ENCODE measurements around the gene CARD11. TPM values are rescaled to one million over a fixed set of nuclear protein-coding genes. Genes with fewer than 3 reads are reported as not detected.

Gene CARD11
- total RNA-seq, 1 experiment from 2014 or later = 0.82 TPM

DNA sequence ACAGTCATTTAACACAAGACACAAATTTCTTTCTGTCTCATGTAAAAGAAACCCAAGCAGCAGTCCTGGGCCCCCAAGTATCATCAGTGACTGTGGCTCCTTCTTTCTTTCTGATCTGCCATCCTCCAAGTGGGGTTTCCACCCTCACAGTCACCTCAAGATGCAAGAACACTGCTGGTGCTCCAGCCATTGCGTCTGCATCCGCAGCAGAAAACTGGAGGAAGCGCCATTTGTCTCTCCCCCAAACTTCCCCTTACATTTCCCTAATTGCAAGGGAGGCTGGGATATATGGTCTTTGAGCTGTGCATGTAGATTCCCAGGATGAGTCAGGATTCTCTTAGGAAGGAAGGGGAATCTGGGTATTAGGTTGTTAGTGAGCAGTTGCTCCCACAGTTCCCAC is 138.6 kb downstream of the CARD11 start:
- Histone ChIP-seq H3K4me3 (ENCODE audit: low read depth in 2 of 2, low read length in 2 of 2) (no peak overlapping the region), H3K9me3 (ENCODE audit: control insufficient read depth, insufficient read depth, low read depth, low read length) (no peaks in the 10 kb centered on the region), H3K27ac (ENCODE audit: low read length) (no peak overlapping the region), H3K27me3 (ENCODE audit: control insufficient read depth, insufficient read depth, low read length) (no peaks in the 10 kb centered on the region), H3K36me3 (ENCODE audit: control insufficient read depth, insufficient read depth, low read length) (no peaks in the 10 kb centered on the region), H3K4me1 (ENCODE audit: control insufficient read depth, insufficient read depth, low read length) (no peaks in the 10 kb centered on the region)
- POLR2A ChIA-PET = interaction anchor here (0.5 kb wide), 1 partner anchor 28 kb away, joined by 4 read pairs; no protein-coding TSS in a partner anchor
- in situ Hi-C loops (cut with HindIII; ENCODE audit: low pct_unique_long_range_greater_than_20kb, low sequenced_read_pairs) = no loop called here
- intact Hi-C loops (cut with micrococcal nuclease; ENCODE audit: unreplicated experiment) = no loop called here
- no TSS peak for BruUV-seq (replicated peaks)
- no peak for DNase-seq (ENCODE audit: low read depth, low spot score)
- CTCF ChIA-PET = no interaction called here
- ATAC-seq = no peak
- TF ChIP-seq CTCF (IDR thresholded peaks at IDR 0.05) (no peak), POLR2AphosphoS5 (IDR thresholded peaks at IDR 0.05; ENCODE audit: low read depth, low read length) (no peak), SIN3A (IDR thresholded peaks at IDR 0.05; ENCODE audit: borderline replicate concordance, insufficient read depth, low read depth, low read length) (no peak), TCF7L2 (IDR thresholded peaks at IDR 0.05; ENCODE audit: low read depth, low read length) (no peak)
- TF ChIP-seq, protein P1, sequence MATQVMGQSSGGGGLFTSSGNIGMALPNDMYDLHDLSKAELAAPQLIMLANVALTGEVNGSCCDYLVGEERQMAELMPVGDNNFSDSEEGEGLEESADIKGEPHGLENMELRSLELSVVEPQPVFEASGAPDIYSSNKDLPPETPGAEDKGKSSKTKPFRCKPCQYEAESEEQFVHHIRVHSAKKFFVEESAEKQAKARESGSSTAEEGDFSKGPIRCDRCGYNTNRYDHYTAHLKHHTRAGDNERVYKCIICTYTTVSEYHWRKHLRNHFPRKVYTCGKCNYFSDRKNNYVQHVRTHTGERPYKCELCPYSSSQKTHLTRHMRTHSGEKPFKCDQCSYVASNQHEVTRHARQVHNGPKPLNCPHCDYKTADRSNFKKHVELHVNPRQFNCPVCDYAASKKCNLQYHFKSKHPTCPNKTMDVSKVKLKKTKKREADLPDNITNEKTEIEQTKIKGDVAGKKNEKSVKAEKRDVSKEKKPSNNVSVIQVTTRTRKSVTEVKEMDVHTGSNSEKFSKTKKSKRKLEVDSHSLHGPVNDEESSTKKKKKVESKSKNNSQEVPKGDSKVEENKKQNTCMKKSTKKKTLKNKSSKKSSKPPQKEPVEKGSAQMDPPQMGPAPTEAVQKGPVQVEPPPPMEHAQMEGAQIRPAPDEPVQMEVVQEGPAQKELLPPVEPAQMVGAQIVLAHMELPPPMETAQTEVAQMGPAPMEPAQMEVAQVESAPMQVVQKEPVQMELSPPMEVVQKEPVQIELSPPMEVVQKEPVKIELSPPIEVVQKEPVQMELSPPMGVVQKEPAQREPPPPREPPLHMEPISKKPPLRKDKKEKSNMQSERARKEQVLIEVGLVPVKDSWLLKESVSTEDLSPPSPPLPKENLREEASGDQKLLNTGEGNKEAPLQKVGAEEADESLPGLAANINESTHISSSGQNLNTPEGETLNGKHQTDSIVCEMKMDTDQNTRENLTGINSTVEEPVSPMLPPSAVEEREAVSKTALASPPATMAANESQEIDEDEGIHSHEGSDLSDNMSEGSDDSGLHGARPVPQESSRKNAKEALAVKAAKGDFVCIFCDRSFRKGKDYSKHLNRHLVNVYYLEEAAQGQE (IDR thresholded peaks at IDR 0.05; ENCODE audit: insufficient read depth in 1 of 2, low read depth in 2 of 2, low read length in 1 of 2) = no peak

DNA sequence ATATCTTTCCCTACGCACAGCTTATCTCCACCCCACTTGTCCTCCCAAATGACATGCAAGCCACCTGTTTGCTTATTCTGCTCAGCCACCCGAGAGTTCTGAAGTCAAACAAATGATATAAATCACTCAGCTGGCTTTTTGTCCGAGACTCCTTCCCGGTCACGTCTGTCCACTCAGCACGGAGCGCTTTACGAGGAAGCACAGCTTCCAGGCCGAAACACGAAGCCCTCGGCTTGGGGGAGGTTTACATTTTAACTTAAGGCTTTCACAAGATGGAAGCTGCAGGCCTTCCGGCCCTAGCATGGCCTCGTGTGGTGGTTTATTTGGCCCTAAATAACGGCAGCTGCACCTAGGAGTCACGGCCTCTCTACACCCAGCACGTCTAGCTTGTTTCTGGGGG is 139.5 kb downstream of the CARD11 start:
- intact Hi-C loops (cut with micrococcal nuclease; ENCODE audit: unreplicated experiment) = no loop called here
- H3K4me3 ChIP-seq (ENCODE audit: low read depth in 2 of 2, low read length in 2 of 2) = no peak overlapping the region
- in situ Hi-C loops (cut with HindIII; ENCODE audit: low pct_unique_long_range_greater_than_20kb, low sequenced_read_pairs) = no loop called here
- no peaks in the 10 kb centered on the region for H3K4me1 ChIP-seq (ENCODE audit: control insufficient read depth, insufficient read depth, low read length)
- TF ChIP-seq TCF7L2 (IDR thresholded peaks at IDR 0.05; ENCODE audit: low read depth, low read length) = no peak
- TF ChIP-seq, protein P1 (IDR thresholded peaks at IDR 0.05; ENCODE audit: insufficient read depth in 1 of 2, low read depth in 2 of 2, low read length in 1 of 2) = no peak
- no peak for TF ChIP-seq POLR2AphosphoS5 (IDR thresholded peaks at IDR 0.05; ENCODE audit: low read depth, low read length)
- no peak for TF ChIP-seq SIN3A (IDR thresholded peaks at IDR 0.05; ENCODE audit: borderline replicate concordance, insufficient read depth, low read depth, low read length)
- TF ChIP-seq CTCF (IDR thresholded peaks at IDR 0.05) = no peak
- H3K27me3 ChIP-seq (ENCODE audit: control insufficient read depth, insufficient read depth, low read length) = no peaks in the 10 kb centered on the region
- no peaks in the 10 kb centered on the region for H3K9me3 ChIP-seq (ENCODE audit: control insufficient read depth, insufficient read depth, low read depth, low read length)
- BruUV-seq (replicated peaks) = no TSS peak
- ATAC-seq (no peak), DNase-seq (ENCODE audit: low read depth, low spot score) (no peak)
- POLR2A ChIA-PET = interaction anchor here (0.5 kb wide), 1 partner anchor 711 kb away, joined by 3 read pairs; no protein-coding TSS in a partner anchor
- H3K36me3 ChIP-seq (ENCODE audit: control insufficient read depth, insufficient read depth, low read length) = no peaks in the 10 kb centered on the region
- H3K27ac ChIP-seq (ENCODE audit: low read length) = no peak overlapping the region
- CTCF ChIA-PET = no interaction called here
